H1 (cell line): ENCODE results near the gene RPL18. TPM values are rescaled to one million over a fixed set of nuclear protein-coding genes. Genes with fewer than 3 reads are reported as not detected.
A peak's percentile ranks its signal among the peaks of the same experiment; 100 is the strongest.

Experiments
- CTCF ChIA-PET: fragments of 300-600 bp; sonication (Branson Sonifier 250); formaldehyde crosslinking; loops from one replicate; lab custom pipeline; 2021; ENCODE audit not compliant: partially characterized antibody; lab: Charles Lee
- POLR2A ChIA-PET: fragments of 300-600 bp; sonication (Branson Sonifier 250); formaldehyde crosslinking; loops from one replicate; lab custom pipeline; 2021; ENCODE audit warnings: inconsistent platforms; ENCODE audit not compliant: partially characterized antibody; lab: Charles Lee
- DNase-seq, 2 experiments: peaks; one replicate each; pipeline versions ENCODE4 v3.0.0 to v3.0.0-alpha.2; 2010 to 2022; ENCODE audit warnings: low spot score in 2 of 2, low read depth in 1 of 2, mixed read lengths in 1 of 2
- FAIRE-seq: peaks from 2 replicates; lab custom pipeline; 2011; peaks lifted over from hg19 to GRCh38; lab: Jason Lieb, UNC
- H2AFZ ChIP-seq: 2 replicates; pipeline ENCODE4 v1.8.1; 2012; ENCODE audit warnings: low read length, inconsistent platforms
- H2AK5ac ChIP-seq: 2 replicates; pipeline ENCODE4 v1.6.1; 2013; ENCODE audit warnings: low read depth, low read length
- H2BK120ac ChIP-seq: replicated peaks from 2 replicates; pipeline ENCODE3; 2013; ENCODE audit warnings: low read depth, low read length, inconsistent platforms
- H2BK12ac ChIP-seq: 2 replicates; pipeline ENCODE4 v1.6.1; 2013; ENCODE audit warnings: low read depth, low read length
- H2BK15ac ChIP-seq: 2 replicates; pipeline ENCODE4 v1.6.1; 2013; ENCODE audit warnings: low read length
- H2BK20ac ChIP-seq: 2 replicates; pipeline ENCODE4 v1.6.1; 2013; ENCODE audit warnings: low read length
- H2BK5ac ChIP-seq: 2 replicates; pipeline ENCODE4 v1.6.1; 2013; ENCODE audit warnings: low read depth, low read length
- H3K14ac ChIP-seq: 2 replicates; pipeline ENCODE4 v1.6.1; 2013; ENCODE audit warnings: inconsistent platforms; ENCODE audit not compliant: insufficient read length
- H3K18ac ChIP-seq: 2 replicates; pipeline ENCODE4 v1.6.1; 2013; ENCODE audit warnings: low read length; ENCODE audit errors: extremely low read depth
- H3K23ac ChIP-seq: 2 replicates; pipeline ENCODE4 v1.6.1; 2013; ENCODE audit warnings: inconsistent platforms; ENCODE audit not compliant: insufficient read length
- H3K23me2 ChIP-seq: 2 replicates; pipeline ENCODE4 v1.6.1; 2013; ENCODE audit warnings: low read depth, low read length
- H3K27ac ChIP-seq: 2 replicates; pipeline ENCODE4 v1.6.1; 2011; ENCODE audit warnings: low read depth, low read length, inconsistent platforms
- H3K27me3 ChIP-seq, 4 experiments: replicated peaks in 1 of 4; 1 replicate in 1 of 4; 2 replicates in 3 of 4; pipeline versions ENCODE4 v1.6.1 to v1.8.1; 2011 to 2013; ENCODE audit warnings: low read length in 3 of 4, mild to moderate bottlenecking in 3 of 4, inconsistent platforms in 2 of 4, mixed read lengths in 2 of 4, moderate library complexity in 1 of 4; ENCODE audit not compliant: control insufficient read depth in 3 of 4, insufficient read depth in 3 of 4; ENCODE audit errors: extremely low read depth in 1 of 4
- H3K36me3 ChIP-seq, 4 experiments: 2 replicates each; pipeline versions ENCODE4 v1.6.1 to v1.8.1; 2011 to 2013; ENCODE audit warnings: mild to moderate bottlenecking in 4 of 4, low read length in 3 of 4, moderate library complexity in 2 of 4, control low read depth in 1 of 4, inconsistent platforms in 1 of 4; ENCODE audit not compliant: insufficient read depth in 4 of 4, control insufficient read depth in 2 of 4
- H3K4ac ChIP-seq: replicated peaks from 2 replicates; pipeline ENCODE3; 2013; ENCODE audit warnings: low read length, low read depth, mixed read lengths, inconsistent platforms; ENCODE audit not compliant: insufficient read length
- H3K4me1 ChIP-seq, 4 experiments: replicated peaks in 1 of 4; 1 replicate in 1 of 4; 2 replicates in 3 of 4; pipeline versions ENCODE4 v1.6.1 to v1.8.1; 2011 to 2013; ENCODE audit warnings: low read length in 3 of 4, inconsistent platforms in 2 of 4, mixed read lengths in 1 of 4; ENCODE audit not compliant: insufficient read depth in 4 of 4, control insufficient read depth in 3 of 4
- H3K4me2 ChIP-seq, 2 experiments: 2 replicates each; pipeline versions ENCODE4 v1.6.1 to v1.8.1; 2011 to 2013; ENCODE audit warnings: low read depth in 2 of 2, low read length in 2 of 2, control low read depth in 1 of 2, inconsistent platforms in 1 of 2, mild to moderate bottlenecking in 1 of 2; ENCODE audit not compliant: insufficient read depth in 1 of 2
- H3K4me3 ChIP-seq, 4 experiments: fragments of 200-600, 300-600 bp in 1 of 4; sonication (generic), shearing (Covaris generic), sonication (Bioruptor Twin) in 1 of 4; 2 replicates each; pipeline versions ENCODE4 v1.5.1 to v1.8.1; 2011 to 2016; ENCODE audit warnings: low read length in 4 of 4, low read depth in 3 of 4, control low read depth in 2 of 4, inconsistent platforms in 2 of 4, mild to moderate bottlenecking in 2 of 4, mixed read lengths in 1 of 4, moderate library complexity in 1 of 4; ENCODE audit not compliant: insufficient read depth in 2 of 4; ENCODE audit errors: extremely low read depth in 1 of 4
- H3K56ac ChIP-seq: replicated peaks from 2 replicates; pipeline ENCODE3; 2013; ENCODE audit warnings: low read depth, mild to moderate bottlenecking, mixed read lengths, low read length, inconsistent platforms; ENCODE audit not compliant: insufficient read length
- H3K79me1 ChIP-seq: 2 replicates; pipeline ENCODE4 v1.6.1; 2013; ENCODE audit warnings: low read depth, low read length, control low read depth
- H3K79me2 ChIP-seq, 2 experiments: 2 replicates each; pipeline versions ENCODE4 v1.6.1 to v1.8.1; 2012 to 2013; ENCODE audit warnings: low read length in 2 of 2, mild to moderate bottlenecking in 2 of 2, inconsistent platforms in 1 of 2; ENCODE audit not compliant: insufficient read depth in 2 of 2, control insufficient read depth in 1 of 2
- H3K9ac ChIP-seq, 4 experiments: replicated peaks in 1 of 4; 1 replicate in 1 of 4; 2 replicates in 3 of 4; pipeline versions ENCODE4 v1.6.1 to v1.8.1; 2011 to 2013; ENCODE audit warnings: low read depth in 3 of 4, low read length in 3 of 4, control low read depth in 2 of 4, mild to moderate bottlenecking in 2 of 4, moderate library complexity in 2 of 4, inconsistent platforms in 1 of 4; ENCODE audit errors: extremely low read depth in 1 of 4
- H3K9me3 ChIP-seq, 2 experiments: 2 replicates each; pipeline versions ENCODE4 v1.6.1 to v1.8.1; 2012 to 2013; ENCODE audit warnings: mild to moderate bottlenecking in 2 of 2, moderate library complexity in 2 of 2, control low read depth in 1 of 2, inconsistent platforms in 1 of 2, low read depth in 1 of 2, low read length in 1 of 2, mixed read lengths in 1 of 2; ENCODE audit not compliant: insufficient read depth in 2 of 2
- H4K20me1 ChIP-seq, 2 experiments: replicated peaks in 1 of 2; 2 replicates each; pipeline versions ENCODE3 to v1.8.1; 2011 to 2013; ENCODE audit warnings: inconsistent platforms in 2 of 2, low read length in 2 of 2, mild to moderate bottlenecking in 1 of 2; ENCODE audit not compliant: insufficient read depth in 2 of 2, control insufficient read depth in 1 of 2
- H4K5ac ChIP-seq: 2 replicates; pipeline ENCODE4 v1.6.1; 2013; ENCODE audit warnings: low read length, low read depth, mixed read lengths, inconsistent platforms; ENCODE audit not compliant: insufficient read length
- H4K8ac ChIP-seq: 2 replicates; pipeline ENCODE4 v1.8.0; 2013; ENCODE audit warnings: mild to moderate bottlenecking, moderate library complexity, low read length, inconsistent platforms; ENCODE audit not compliant: insufficient read depth; ENCODE audit errors: extremely low read depth
- H4K91ac ChIP-seq: replicated peaks from 2 replicates; pipeline ENCODE3; 2013; ENCODE audit warnings: low read length, mixed read lengths, inconsistent platforms; ENCODE audit not compliant: insufficient read length
- ASH2L ChIP-seq: fragments of 200-600, 300-600 bp; sonication (generic); IDR thresholded peaks from one replicate; pipeline ENCODE4 v1.7.1; 2017; ENCODE audit warnings: low read length
- BRCA1 ChIP-seq: IDR thresholded peaks from 2 replicates; pipeline ENCODE4 v1.6.1; 2012; ENCODE audit warnings: low read depth, low read length, improper control_type of control experiment
- CBX8 ChIP-seq: fragments of 300-800, 300-1000 bp; sonication (generic); IDR thresholded peaks from 2 replicates; pipeline ENCODE4 v1.7.1; 2016; ENCODE audit warnings: low read depth, low read length, borderline replicate concordance
- CHD1 ChIP-seq: IDR thresholded peaks from 2 replicates; pipeline ENCODE4 v1.6.1; 2012; ENCODE audit warnings: low read depth, low read length, improper control_type of control experiment
- CREB1 ChIP-seq: IDR thresholded peaks from 2 replicates; pipeline ENCODE4 v1.6.1; 2012; ENCODE audit warnings: inconsistent platforms
- CTBP2 ChIP-seq: IDR thresholded peaks from 2 replicates; pipeline ENCODE4 v1.7.0; 2011; ENCODE audit warnings: borderline replicate concordance, mild to moderate bottlenecking, moderate library complexity, mixed read lengths, low read length; ENCODE audit not compliant: insufficient read depth, insufficient read length
- EZH2 ChIP-seq: fragments of 200-600 bp; sonication (generic); IDR thresholded peaks from 2 replicates; pipeline ENCODE4 v1.7.1; 2012; ENCODE audit warnings: low read depth, mild to moderate bottlenecking, moderate library complexity, low read length, inconsistent platforms; ENCODE audit not compliant: severe bottlenecking
- FOSL1 ChIP-seq: IDR thresholded peaks from 2 replicates; pipeline ENCODE4 v1.6.1; 2011; ENCODE audit warnings: mild to moderate bottlenecking, low read depth, low read length, moderate library complexity; ENCODE audit not compliant: insufficient read depth
- JUN ChIP-seq: IDR thresholded peaks from 2 replicates; pipeline ENCODE4 v1.6.1; 2011; ENCODE audit warnings: low read depth, mild to moderate bottlenecking, improper control_type of control experiment, low read length
- KDM4A ChIP-seq: IDR thresholded peaks from one replicate; pipeline ENCODE4 v1.7.1; 2012; ENCODE audit warnings: low read depth, mild to moderate bottlenecking, moderate library complexity, low read length, inconsistent platforms; ENCODE audit not compliant: severe bottlenecking
- RFX5 ChIP-seq: IDR thresholded peaks from 2 replicates; pipeline ENCODE4 v1.6.1; 2011; ENCODE audit warnings: low read depth, low read length, improper control_type of control experiment, borderline replicate concordance
- SP2 ChIP-seq: IDR thresholded peaks from 2 replicates; pipeline ENCODE4 v1.6.1; 2012; ENCODE audit warnings: mild to moderate bottlenecking, low read length, inconsistent platforms
- WGBS, 2 experiments: shearing (Covaris generic) in 1 of 2; methylation state at CpG; one replicate each; pipeline versions ENCODE4 v1.1.6 to v1.1.7; 2013 to 2015; ENCODE audit warnings: low lambda C conversion rate in 2 of 2, mixed read lengths in 2 of 2, inconsistent platforms in 1 of 2, low coverage in 1 of 2, missing lambda C conversion rate in 1 of 2; ENCODE audit not compliant: insufficient replicate concordance in 2 of 2, insufficient coverage in 1 of 2, insufficient read length in 1 of 2; ENCODE audit errors: extremely low coverage in 1 of 2, missing lambda C conversion rate in 1 of 2; 5-methylcytosine and 5-hydroxymethylcytosine counted together
- polyA plus RNA-seq, 7 experiments: library from polyadenylated mRNA; depleted of rRNA in 3 of 7; stranded (reverse) in 5 of 7; unstranded in 2 of 7; fragments of >200 nt in 5 of 7; fragments of 200-250 nt in 2 of 7; gene quantifications; 1 replicate in 5 of 7; 2 replicates in 1 of 7; 4 replicates in 1 of 7; pipeline versions ENCODE4 v1.2.1 to v1.2.3, GENCODE V29; 2011 to 2013; ENCODE audit warnings: missing spikeins in 2 of 7, mixed read lengths in 2 of 7
- total RNA-seq: library from RNA; stranded (reverse); fragmentation: NEBNext Ultra II Directional; extraction: Animal tissue kit (Norgen Biotek cat#: 25700); gene quantifications from 2 replicates; pipeline ENCODE4 v1.2.1, GENCODE V29; 2021

Gene RPL18
- total and polyA plus RNA-seq, 2 of the 8 experiments (the other 6 are each of a cell fraction or from before 2014, with no cell fraction given) = 1,669 to 2,789 TPM

DNA sequence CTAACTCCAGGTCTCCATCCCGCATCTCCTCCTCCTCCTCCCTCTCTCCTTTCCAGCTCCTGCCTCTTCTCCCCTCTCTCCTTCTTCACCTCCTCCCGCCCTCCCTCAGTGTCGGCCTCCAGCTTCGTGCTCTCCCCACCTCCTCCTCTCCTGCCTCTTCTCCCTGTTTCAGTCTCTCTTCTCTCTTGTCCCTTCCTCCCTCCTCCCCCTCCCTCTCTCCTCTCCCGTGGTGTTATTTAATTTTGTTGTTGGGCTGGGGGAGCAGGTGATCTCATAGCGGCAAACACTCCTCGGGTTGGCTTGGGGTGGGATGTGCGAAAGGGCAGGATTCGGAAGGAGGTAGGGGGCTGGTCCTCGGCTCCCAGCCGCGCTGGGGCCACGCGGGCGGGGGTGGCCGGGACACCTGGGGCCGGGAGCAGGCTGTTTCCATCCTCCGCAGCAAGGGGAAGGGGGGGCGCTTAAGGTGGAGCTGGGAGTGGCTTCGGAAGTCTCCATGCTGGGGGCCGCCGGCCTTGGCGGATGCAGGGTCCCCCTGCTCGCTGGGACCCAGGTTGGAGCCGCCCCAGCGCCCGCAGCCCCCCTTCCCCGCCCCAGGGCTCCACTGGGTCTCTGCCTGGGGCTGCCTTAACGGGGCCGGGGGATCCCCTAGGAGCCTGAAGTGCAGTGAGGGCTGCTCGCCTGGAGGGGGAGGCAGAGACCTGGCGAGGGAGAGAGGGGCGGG, 27.2 kb upstream of the RPL18 start, which contains the start of gene CA11:
Gene CA11, minus strand, starts transcription at position 187 of the 721 bp plus-strand sequence. CDS start 555 bp downstream, outside the sequence.
- Histone ChIP-seq H3K18ac (peak within 1 kb of the TSS; percentile 63), H3K9ac (peak within 1 kb of the TSS; percentile 40 to 73 (median 54)), H4K20me1 (no peaks in the 10 kb centered on the region), H3K27me3 (no peaks in the 10 kb centered on the region), H2BK120ac (peak within 1 kb of the TSS; percentile 14), H2BK15ac (peak within 1 kb of the TSS; percentile 99; the same call in 1 of the 2 replicates), H3K4ac (peak within 1 kb of the TSS; percentile 62), H4K5ac (peak within 1 kb of the TSS; percentile 76), H3K56ac (peak within 1 kb of the TSS; percentile 75), H3K27ac (peak within 1 kb of the TSS; percentile 78), H4K8ac (peak within 1 kb of the TSS; percentile 63), H3K9me3 (0 out of 4 replicates have a peak, but pooled peaks cover 0 to 3% of the 10 kb centered on the region in 2 experiments), H3K4me3 (peak within 1 kb of the TSS; percentile 68 to 84 (median 82)), H3K14ac (peak within 1 kb of the TSS; percentile 44), H3K36me3 (no peaks in the 10 kb centered on the region), H2BK20ac (peak within 1 kb of the TSS; percentile 80), H2BK5ac (peak within 1 kb of the TSS; percentile 99), H3K23ac (no peak within 1 kb of the TSS), H3K79me2 (peaks cover 0 to 11% of the 10 kb centered on the region in 2 experiments; a peak in 2 of 4 replicates), H2AFZ (no peak within 1 kb of the TSS), H3K4me1 (peaks cover 0 to 7% (median 1%) of the 10 kb centered on the region in 4 experiments; a peak in 4 of 7 replicates), H3K23me2 (peaks cover 11% of the 10 kb centered on the region), H3K79me1 (no peaks in the 10 kb centered on the region), H4K91ac (peak within 1 kb of the TSS; percentile 94), H3K4me2 (peak within 1 kb of the TSS; percentile 89 to 98), H2BK12ac (peak within 1 kb of the TSS; percentile 84), H2AK5ac (peak within 1 kb of the TSS; percentile 75; the same call in 1 of the 2 replicates)
- FAIRE-seq (no peak), DNase-seq (peak; percentile 89 to 95)
- WGBS, 2 experiments = 2% methylated on average over 7 of the region's 33 CpGs; no CpG with 5 or more reads in 1 of the 2 experiments
- ChIA-PET POLR2A (interaction anchor here (0.9 to 2.9 kb wide), 37 partner anchors 7 to 226 kb away, joined by 3 to 27 read pairs (median 5); partner anchors contain the start of genes FAM83E, FUT2, HSD17B14 and IZUMO1), CTCF (interaction anchor here (0.6 to 3.4 kb wide), 28 partner anchors 9 to 326 kb away, joined by 3 to 26 read pairs (median 4); partner anchors contain the start of genes BCAT2 and FUT2)
- TF ChIP-seq CREB1 (no peak; the same call in 1 of the 2 replicates), BRCA1 (no peak), CHD1 (no peak), ASH2L (peak; percentile 79), KDM4A (peak; percentile 27), CTBP2 (no peak), SP2 (no peak), EZH2 (no peak), RFX5 (no peak), CBX8 (no peak), JUN (no peak), FOSL1 (no peak)
